Tibial nerve (tissue), 4 donors: Measurements from ENCODE around the gene RSPO1. TPM values are rescaled to one million over a fixed set of nuclear protein-coding genes. Genes with fewer than 3 reads are reported as not detected.

Source experiments
- DNase-seq, 2 donors: peaks; one replicate each; pipeline ENCODE4 v3.0.0-alpha.2; 2019; ENCODE audit warnings: low spot score in 2 of 2
- H3K27ac ChIP-seq, 4 donors: fragments of 200-600 bp; sonication (generic) in 3 of 4; one replicate each; pipeline ENCODE4 v1.5.1; 2017 to 2019; ENCODE audit warnings: mild to moderate bottlenecking in 1 of 4
- H3K27me3 ChIP-seq, 2 donors: fragments of 200-600 bp; sonication (generic) in 1 of 2; one replicate each; pipeline versions ENCODE4 v1.5.1 to v1.6.0; 2017 to 2019
- H3K36me3 ChIP-seq, 3 donors: fragments of 200-600 bp; sonication (generic); one replicate each; pipeline ENCODE4 v1.5.1; 2018 to 2019
- H3K4me1 ChIP-seq, 4 donors: fragments of 200-600 bp; sonication (generic) in 3 of 4; one replicate each; pipeline ENCODE4 v1.5.1; 2017 to 2019
- H3K4me3 ChIP-seq, 4 donors: fragments of 200-600 bp; sonication (generic) in 3 of 4; one replicate each; pipeline ENCODE4 v1.5.1; 2017 to 2019; ENCODE audit warnings: mild to moderate bottlenecking in 1 of 4, moderate library complexity in 1 of 4
- H3K9me3 ChIP-seq, 4 donors: fragments of 200-600 bp; sonication (generic) in 3 of 4; one replicate each; pipeline ENCODE4 v1.5.1; 2017 to 2019
- CTCF ChIP-seq, 5 experiments: fragments of 200-600 bp in 3 of 5; fragments of 450-650 bp in 2 of 5; sonication (generic) in 3 of 5; IDR thresholded peaks; one replicate each; pipeline ENCODE4 v1.5.1; 2016 to 2019; ENCODE audit warnings: antibody characterized with exemption in 5 of 5, mild to moderate bottlenecking in 3 of 5, moderate library complexity in 2 of 5
- EP300 ChIP-seq, 2 donors: sonication (generic); formaldehyde crosslinking; IDR thresholded peaks; one replicate each; pipeline ENCODE4 v1.6.1; 2017; ENCODE audit warnings: antibody characterized with exemption in 2 of 2, mild to moderate bottlenecking in 1 of 2
- POLR2A ChIP-seq, 2 donors: fragments of 450-650 bp; IDR thresholded peaks; one replicate each; pipeline ENCODE4 v1.6.1; 2017; ENCODE audit warnings: antibody characterized with exemption in 2 of 2, mild to moderate bottlenecking in 2 of 2, moderate library complexity in 2 of 2
- WGBS, 2 donors: methylation state at CpG; one replicate each; pipeline ENCODE4 v1.1.5; 2018; 5-methylcytosine and 5-hydroxymethylcytosine counted together
- total RNA-seq, 4 donors: library from RNA; depleted of rRNA; stranded (reverse); fragments of >200 nt; gene quantifications; one replicate each; pipeline ENCODE4 v1.1.0, GENCODE V29; 2016

Gene RSPO1
- total RNA-seq, 4 donors from 2014 or later = 0.20 to 0.21 TPM; not detected in 2

- no peaks in the 10 kb centered on the region for H3K9me3 ChIP-seq
- 70 to 78% methylated on average over 5 of the region's 5 CpGs for WGBS, 2 donors
Observed at GRCh38 chr1:37650721-37651120, 16.0 kb upstream of the RSPO1 start.

GRCh38 chr1:37650173-37650572 is 15.5 kb upstream of the RSPO1 start:
- H3K27ac ChIP-seq = no peak overlapping the region
- 56 to 59% methylated on average over 4 to 5 of the region's 5 CpGs for WGBS, 2 donors
- no peaks in the 10 kb centered on the region for H3K9me3 ChIP-seq
- no peaks in the 10 kb centered on the region for H3K36me3 ChIP-seq
- no peak for DNase-seq
- TF ChIP-seq POLR2A (IDR thresholded peaks at IDR 0.05) = no peak
- TF ChIP-seq CTCF (IDR thresholded peaks at IDR 0.05) = no peak
- TF ChIP-seq EP300 (IDR thresholded peaks at IDR 0.05) = no peak
- no peaks in the 10 kb centered on the region for H3K4me1 ChIP-seq
- no peaks in the 10 kb centered on the region for H3K27me3 ChIP-seq
- no peak overlapping the region for H3K4me3 ChIP-seq

More at GRCh38 chr1:37650721-37651120, 16.0 kb upstream of the RSPO1 start:
- no peaks in the 10 kb centered on the region for H3K27me3 ChIP-seq
- H3K36me3 ChIP-seq = no peaks in the 10 kb centered on the region
- H3K4me3 ChIP-seq = no peak overlapping the region
- H3K4me1 ChIP-seq = no peaks in the 10 kb centered on the region
- DNase-seq = no peak
- TF ChIP-seq EP300 (IDR thresholded peaks at IDR 0.05) = no peak
- H3K27ac ChIP-seq = no peak overlapping the region

DNA sequence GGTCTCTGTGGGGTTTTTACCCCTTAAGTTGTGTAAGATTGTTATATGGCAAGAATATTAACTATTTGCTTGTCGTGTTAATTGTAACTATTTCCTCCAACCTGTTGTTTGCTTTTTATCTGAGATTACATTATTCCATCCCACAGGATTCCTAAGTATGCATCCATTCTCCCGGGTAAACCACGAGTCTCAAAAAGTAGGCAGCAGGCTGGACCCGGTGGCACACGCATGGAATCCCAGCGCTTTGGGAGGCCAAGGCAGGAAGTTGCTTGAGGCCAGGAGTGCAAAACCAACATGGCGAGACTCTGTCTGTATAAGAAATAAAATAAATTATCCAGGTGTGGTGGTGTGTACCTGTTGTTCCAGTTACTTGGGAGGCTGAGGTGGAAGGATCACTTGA is 12.6 kb upstream of the RSPO1 start:
- no peaks in the 10 kb centered on the region for H3K27me3 ChIP-seq
- no peaks in the 10 kb centered on the region for H3K36me3 ChIP-seq
- peaks cover 0 to 13% (median 0%) of the 10 kb centered on the region in 4 donors for H3K9me3 ChIP-seq
- TF ChIP-seq EP300 (IDR thresholded peaks at IDR 0.05) = no peak
- no peak for TF ChIP-seq CTCF (IDR thresholded peaks at IDR 0.05)
- TF ChIP-seq POLR2A (IDR thresholded peaks at IDR 0.05) = no peak
- no peaks in the 10 kb centered on the region for H3K4me1 ChIP-seq
- 84 to 89% methylated on average over 7 of the region's 7 CpGs for WGBS, 2 donors
- H3K4me3 ChIP-seq = no peak overlapping the region
- no peak for DNase-seq
- no peak overlapping the region for H3K27ac ChIP-seq

DNA sequence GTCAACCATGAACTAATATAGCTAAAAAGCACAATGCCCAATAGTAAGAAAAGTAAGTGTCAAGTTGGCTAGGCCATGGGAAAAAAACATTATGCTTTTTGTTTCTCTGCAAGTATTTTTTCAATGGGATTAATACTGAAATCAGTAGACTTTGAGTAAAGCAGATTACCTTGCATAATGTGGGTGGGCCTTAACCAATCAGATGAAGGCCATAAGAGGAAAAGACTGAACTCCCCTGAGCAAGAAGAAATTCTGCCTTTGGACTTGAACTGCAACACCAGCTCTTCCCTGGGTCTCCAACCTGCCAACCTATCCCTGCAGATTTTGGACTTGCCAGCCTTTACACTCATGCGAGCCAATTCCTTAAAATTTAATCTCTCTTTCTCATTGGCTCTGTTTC is 6.4 kb upstream of the RSPO1 start:
- H3K27ac ChIP-seq = no peak overlapping the region
- H3K36me3 ChIP-seq = no peaks in the 10 kb centered on the region
- peaks cover 0 to 32% of the 10 kb centered on the region in 2 donors for H3K27me3 ChIP-seq
- H3K9me3 ChIP-seq = peaks cover 0 to 33% (median 0%) of the 10 kb centered on the region in 4 donors
- no peaks in the 10 kb centered on the region for H3K4me1 ChIP-seq
- H3K4me3 ChIP-seq = no peak overlapping the region
- TF ChIP-seq POLR2A (IDR thresholded peaks at IDR 0.05) (no peak), EP300 (IDR thresholded peaks at IDR 0.05) (no peak), CTCF (IDR thresholded peaks at IDR 0.05) (no peak)
- 95 to 97% methylated on average over 1 of the region's 1 CpG for WGBS, 2 donors
- no peak for DNase-seq

DNA sequence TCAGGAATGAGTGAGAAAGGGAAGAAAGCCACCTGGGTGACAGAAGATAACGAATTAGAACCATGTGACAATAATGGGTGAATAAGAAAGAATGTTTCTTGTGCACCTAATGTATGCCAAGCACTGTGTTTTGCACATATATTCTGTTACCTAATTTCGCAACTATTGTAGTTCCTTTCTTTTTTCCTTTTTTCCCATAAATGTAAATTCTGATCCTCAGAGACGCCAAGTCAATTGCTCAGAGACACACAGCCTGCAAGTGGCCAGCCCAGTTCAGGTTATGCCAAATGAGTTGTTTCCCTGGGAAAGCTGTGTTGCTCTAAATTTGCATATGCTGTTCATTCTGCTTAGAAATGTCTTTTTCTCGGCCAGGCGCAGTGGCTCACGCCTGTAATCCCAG is 1.7 kb upstream of the RSPO1 start:
- no peak for DNase-seq
- Histone ChIP-seq H3K4me3 (no peak overlapping the region), H3K27me3 (peaks cover 0 to 76% of the 10 kb centered on the region in 2 donors), H3K27ac (no peak overlapping the region), H3K4me1 (peaks cover 0 to 20% (median 6%) of the 10 kb centered on the region in 4 donors), H3K9me3 (peaks cover 0 to 11% (median 0%) of the 10 kb centered on the region in 4 donors), H3K36me3 (no peaks in the 10 kb centered on the region)
- TF ChIP-seq CTCF (IDR thresholded peaks at IDR 0.05) = no peak
- TF ChIP-seq EP300 (IDR thresholded peaks at IDR 0.05) = no peak
- TF ChIP-seq POLR2A (IDR thresholded peaks at IDR 0.05) = no peak
- 67 to 75% methylated on average over 6 of the region's 6 CpGs for WGBS, 2 donors
